Caco-2 (cell line): ENCODE results near the gene DNAH2. TPM values are rescaled to one million over a fixed set of nuclear protein-coding genes. Genes with fewer than 3 reads are reported as not detected.

Source experiments
- BruUV-seq: library from RNA; stranded (reverse); fragments of 400-500 nt; replicated peaks from 2 replicates; lab custom pipeline; 2021; lab: Mats Ljungman, UMichigan
- CTCF ChIA-PET: fragments of 300-600 bp; sonication (Branson Sonifier 250); formaldehyde crosslinking; loops from one replicate; lab custom pipeline; 2022; ENCODE audit warnings: antibody characterized with exemption; lab: Charles Lee
- POLR2A ChIA-PET: fragments of 300-600 bp; sonication (Branson Sonifier 250); formaldehyde crosslinking; loops from one replicate; lab custom pipeline; 2022; ENCODE audit warnings: antibody characterized with exemption; lab: Charles Lee
- DNase-seq, 2 experiments: peaks; one replicate each; pipeline versions ENCODE4 v3.0.0 to v3.0.0-alpha.2; 2020 to 2022
- H3K27me3 ChIP-seq: replicated peaks from 2 replicates; pipeline ENCODE4 v1.6.0; 2011; ENCODE audit warnings: low read length; ENCODE audit not compliant: control insufficient read depth, insufficient read depth
- H3K36me3 ChIP-seq: 2 replicates; pipeline ENCODE4 v1.5.1; 2011; ENCODE audit warnings: low read length; ENCODE audit not compliant: control insufficient read depth, insufficient read depth
- H3K4me1 ChIP-seq: fragments of 250-450 bp; sonication (Bioruptor Pico); 2 replicates; pipeline ENCODE4 v1.5.1; 2020; ENCODE audit warnings: mild to moderate bottlenecking
- H3K4me3 ChIP-seq: 2 replicates; pipeline ENCODE4 v1.5.1; 2011; ENCODE audit warnings: low read depth, mild to moderate bottlenecking, control low read depth, low read length
- H3K9me3 ChIP-seq: fragments of 250-450 bp; sonication (Bioruptor Pico); 2 replicates; pipeline ENCODE4 v1.5.1; 2020; ENCODE audit warnings: mild to moderate bottlenecking, moderate library complexity
- H3K27ac Mint-ChIP-seq: one replicate; pipeline ENCODE4 v1.8.0; 2022; ENCODE audit warnings: mixed read lengths; ENCODE audit not compliant: unreplicated experiment
- H3K27me3 Mint-ChIP-seq: one replicate; pipeline ENCODE4 v1.8.0; 2022; ENCODE audit warnings: mixed read lengths; ENCODE audit not compliant: insufficient read depth, unreplicated experiment
- H3K36me3 Mint-ChIP-seq: one replicate; pipeline ENCODE4 v1.8.0; 2022; ENCODE audit warnings: mild to moderate bottlenecking, mixed read lengths; ENCODE audit not compliant: insufficient read depth, unreplicated experiment
- H3K4me1 Mint-ChIP-seq: one replicate; pipeline ENCODE4 v1.8.0; 2022; ENCODE audit warnings: low read depth, mixed read lengths; ENCODE audit not compliant: unreplicated experiment
- H3K4me3 Mint-ChIP-seq: one replicate; pipeline ENCODE4 v1.8.0; 2022; ENCODE audit warnings: mild to moderate bottlenecking, moderate library complexity, mixed read lengths; ENCODE audit not compliant: unreplicated experiment
- H3K9me3 Mint-ChIP-seq: one replicate; pipeline ENCODE4 v1.8.0; 2022; ENCODE audit warnings: mixed read lengths; ENCODE audit not compliant: unreplicated experiment
- CTCF ChIP-seq, 2 experiments: fragments of 200-600 bp in 1 of 2; IDR thresholded peaks; 1 replicate in 1 of 2; 2 replicates in 1 of 2; pipeline versions ENCODE4 v1.5.1 to v1.8.0; 2011 to 2022; ENCODE audit warnings: antibody characterized with exemption in 1 of 2, control low read depth in 1 of 2, inconsistent platforms in 1 of 2, low read depth in 1 of 2, low read length in 1 of 2, mild to moderate bottlenecking in 1 of 2, moderate library complexity in 1 of 2; ENCODE audit not compliant: insufficient read depth in 1 of 2, severe bottlenecking in 1 of 2, unreplicated experiment in 1 of 2
- intact Hi-C: fragments of 100-400 bp; cut with micrococcal nuclease; formaldehyde crosslinking; loops from one replicate; pipeline ENCODE4 v1.10.0; 2022; ENCODE audit not compliant: unreplicated experiment
- total RNA-seq: library from RNA; stranded (reverse); gene quantifications from 2 replicates; pipeline ENCODE4 v1.2.3, GENCODE V29; 2022

DNAH2 gene
- total RNA-seq, 1 experiment from 2014 or later, result 1.9 TPM

- Mint-ChIP-seq H3K9me3 (no peaks in the 10 kb centered on the region), H3K36me3 (no peaks in the 10 kb centered on the region), H3K27ac (no peak overlapping the region), H3K4me1 (no peaks in the 10 kb centered on the region), H3K4me3 (no peak overlapping the region), H3K27me3 (no peaks in the 10 kb centered on the region)
- H3K4me3 ChIP-seq, result no peak overlapping the region
- H3K4me1 ChIP-seq, result no peaks in the 10 kb centered on the region
- intact Hi-C loops, result no loop called here
- POLR2A ChIA-PET, result no interaction called here
- no peaks in the 10 kb centered on the region for H3K27me3 ChIP-seq
- BruUV-seq, result no TSS peak
- no peak for TF ChIP-seq CTCF (IDR thresholded peaks at IDR 0.05; ENCODE audit: insufficient read depth in 1 of 2, low read depth in 1 of 2, low read length in 1 of 2, severe bottlenecking in 1 of 2, unreplicated experiment in 1 of 2)
- H3K9me3 ChIP-seq, result no peaks in the 10 kb centered on the region
- DNase-seq, result no peak
- CTCF ChIA-PET, result no interaction called here
- no peaks in the 10 kb centered on the region for H3K36me3 ChIP-seq
These were observed 86.4 kb downstream of the DNAH2 start for GRCh38 chr17:7803981-7804380.

- no peaks in the 10 kb centered on the region for H3K36me3 Mint-ChIP-seq
- no peaks in the 10 kb centered on the region for H3K27me3 Mint-ChIP-seq
- DNase-seq, result no peak
- no peaks in the 10 kb centered on the region for H3K36me3 ChIP-seq
- H3K27ac Mint-ChIP-seq, result no peak overlapping the region
- BruUV-seq, result no TSS peak
- no peak overlapping the region for H3K4me3 Mint-ChIP-seq
- no peaks in the 10 kb centered on the region for H3K4me1 ChIP-seq
- no peaks in the 10 kb centered on the region for H3K27me3 ChIP-seq
- H3K9me3 ChIP-seq, result no peaks in the 10 kb centered on the region
- no peaks in the 10 kb centered on the region for H3K9me3 Mint-ChIP-seq
- POLR2A ChIA-PET, result no interaction called here
- H3K4me1 Mint-ChIP-seq, result no peaks in the 10 kb centered on the region
- CTCF ChIA-PET, result no interaction called here
- TF ChIP-seq CTCF (IDR thresholded peaks at IDR 0.05; ENCODE audit: insufficient read depth in 1 of 2, low read depth in 1 of 2, low read length in 1 of 2, severe bottlenecking in 1 of 2, unreplicated experiment in 1 of 2), result no peak
- intact Hi-C loops, result no loop called here
- H3K4me3 ChIP-seq, result no peak overlapping the region
These were observed 89.0 kb downstream of the DNAH2 start for GRCh38 chr17:7806587-7806986.

DNA sequence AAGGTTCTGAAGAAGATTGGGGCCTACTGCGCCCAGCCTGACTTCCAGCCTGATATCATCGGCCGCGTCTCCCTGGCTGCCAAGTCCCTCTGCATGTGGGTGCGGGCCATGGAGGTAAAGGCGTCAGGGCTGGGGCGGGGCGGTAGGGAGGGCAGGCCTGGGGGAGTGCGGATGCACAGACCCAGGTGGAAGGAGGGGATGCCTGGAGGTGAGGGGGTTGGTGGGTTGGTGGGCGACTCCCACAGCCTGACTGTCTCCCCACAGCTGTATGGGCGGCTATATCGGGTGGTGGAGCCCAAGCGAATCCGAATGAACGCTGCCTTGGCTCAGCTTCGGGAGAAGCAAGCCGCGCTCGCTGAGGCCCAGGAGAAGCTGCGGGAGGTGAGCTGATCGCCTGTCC lies 89.7 kb downstream of the DNAH2 start:
- Mint-ChIP-seq H3K27ac (no peak overlapping the region), H3K4me1 (no peaks in the 10 kb centered on the region), H3K36me3 (no peaks in the 10 kb centered on the region), H3K9me3 (no peaks in the 10 kb centered on the region), H3K4me3 (no peak overlapping the region), H3K27me3 (no peaks in the 10 kb centered on the region)
- intact Hi-C loops, result no loop called here
- H3K27me3 ChIP-seq, result no peaks in the 10 kb centered on the region
- H3K9me3 ChIP-seq, result no peaks in the 10 kb centered on the region
- H3K4me1 ChIP-seq, result no peaks in the 10 kb centered on the region
- no peak for TF ChIP-seq CTCF (IDR thresholded peaks at IDR 0.05; ENCODE audit: insufficient read depth in 1 of 2, low read depth in 1 of 2, low read length in 1 of 2, severe bottlenecking in 1 of 2, unreplicated experiment in 1 of 2)
- H3K4me3 ChIP-seq, result no peak overlapping the region
- BruUV-seq, result no TSS peak
- no peaks in the 10 kb centered on the region for H3K36me3 ChIP-seq
- ChIA-PET POLR2A (no interaction called here), CTCF (no interaction called here)
- DNase-seq, result no peak
